ENCODE data around the gene SNAP47. TPM values are rescaled to one million over a fixed set of nuclear protein-coding genes. Genes with fewer than 3 reads are reported as not detected.
A peak's percentile ranks its signal among the peaks of the same experiment; 100 is the strongest.

The SNAP47 gene
- total RNA-seq, 1 donor = 51.4 TPM

DNA sequence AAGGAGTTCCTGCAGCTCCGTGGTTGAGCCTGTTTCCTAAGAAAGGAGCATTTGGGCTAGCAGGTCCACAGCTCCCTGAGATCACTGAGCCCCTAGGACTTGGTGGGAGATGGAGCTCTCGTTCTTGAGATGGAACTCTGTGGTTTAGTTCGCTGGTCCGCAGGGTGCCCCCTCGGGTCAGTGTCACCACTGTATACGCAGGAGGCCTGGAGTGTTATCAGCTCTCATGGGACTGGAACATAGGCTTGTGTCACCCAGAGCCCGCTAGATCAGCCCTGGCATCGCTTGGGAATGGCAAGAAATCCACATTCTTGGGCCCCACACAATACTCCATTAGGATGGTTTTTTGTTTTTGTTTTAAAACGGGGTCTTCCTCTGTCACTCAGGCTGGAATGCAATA is 3.6 kb downstream of the SNAP47 start:
- no peak overlapping the region for H3K27ac ChIP-seq (ENCODE audit: low read depth, low read length)
- no peak overlapping the region for H3K4me2 ChIP-seq (ENCODE audit: insufficient read depth, low read length)
- DNase-seq (ENCODE audit: insufficient read length, low spot score, missing footprints) = no peak
- peaks cover 92% of the 10 kb centered on the region for H3K79me2 ChIP-seq (ENCODE audit: insufficient read depth, low read length)
- H3K27me3 ChIP-seq (ENCODE audit: insufficient read depth, low read length) = no peaks in the 10 kb centered on the region
- H2AFZ ChIP-seq (ENCODE audit: low read length) = no peak overlapping the region
- no peaks in the 10 kb centered on the region for H3K9me3 ChIP-seq (ENCODE audit: low read depth, low read length)
- peaks cover 12% of the 10 kb centered on the region for H3K4me1 ChIP-seq (ENCODE audit: insufficient read depth, low read length)
- H3K4me3 ChIP-seq (ENCODE audit: insufficient read depth, low read length) = no peak overlapping the region
- TF ChIP-seq, protein P1, sequence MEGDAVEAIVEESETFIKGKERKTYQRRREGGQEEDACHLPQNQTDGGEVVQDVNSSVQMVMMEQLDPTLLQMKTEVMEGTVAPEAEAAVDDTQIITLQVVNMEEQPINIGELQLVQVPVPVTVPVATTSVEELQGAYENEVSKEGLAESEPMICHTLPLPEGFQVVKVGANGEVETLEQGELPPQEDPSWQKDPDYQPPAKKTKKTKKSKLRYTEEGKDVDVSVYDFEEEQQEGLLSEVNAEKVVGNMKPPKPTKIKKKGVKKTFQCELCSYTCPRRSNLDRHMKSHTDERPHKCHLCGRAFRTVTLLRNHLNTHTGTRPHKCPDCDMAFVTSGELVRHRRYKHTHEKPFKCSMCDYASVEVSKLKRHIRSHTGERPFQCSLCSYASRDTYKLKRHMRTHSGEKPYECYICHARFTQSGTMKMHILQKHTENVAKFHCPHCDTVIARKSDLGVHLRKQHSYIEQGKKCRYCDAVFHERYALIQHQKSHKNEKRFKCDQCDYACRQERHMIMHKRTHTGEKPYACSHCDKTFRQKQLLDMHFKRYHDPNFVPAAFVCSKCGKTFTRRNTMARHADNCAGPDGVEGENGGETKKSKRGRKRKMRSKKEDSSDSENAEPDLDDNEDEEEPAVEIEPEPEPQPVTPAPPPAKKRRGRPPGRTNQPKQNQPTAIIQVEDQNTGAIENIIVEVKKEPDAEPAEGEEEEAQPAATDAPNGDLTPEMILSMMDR (IDR thresholded peaks at IDR 0.05; ENCODE audit: extremely low read depth, low read depth, low read length) = no peak
- no peaks in the 10 kb centered on the region for H3K36me3 ChIP-seq (ENCODE audit: insufficient read depth, low read length)
- H4K20me1 ChIP-seq (ENCODE audit: insufficient read depth, low read length) = peaks cover 53% of the 10 kb centered on the region

DNA sequence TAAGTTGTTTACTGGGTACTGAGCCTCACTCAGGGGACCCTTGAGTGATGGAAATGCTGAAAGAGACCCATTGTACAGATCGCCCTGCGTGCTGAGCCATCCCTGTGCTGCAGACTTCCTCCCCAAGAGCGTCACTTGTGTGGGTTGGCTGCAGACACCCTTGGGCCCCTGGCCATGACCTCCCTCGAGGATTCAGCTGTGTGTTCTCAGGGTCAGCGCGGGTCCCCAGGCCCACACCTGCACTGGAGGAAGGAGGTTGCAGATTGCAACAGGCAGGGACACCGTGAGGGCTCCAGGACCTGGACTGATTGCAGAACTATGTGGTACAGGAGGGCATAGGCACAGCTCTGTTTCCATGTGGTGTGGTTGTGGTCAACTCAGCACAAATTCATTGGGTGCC is 4.4 kb downstream of the SNAP47 start:
- no peaks in the 10 kb centered on the region for H3K9me3 ChIP-seq (ENCODE audit: low read depth, low read length)
- no peak overlapping the region for H3K4me3 ChIP-seq (ENCODE audit: insufficient read depth, low read length)
- H3K4me2 ChIP-seq (ENCODE audit: insufficient read depth, low read length) = no peak overlapping the region
- H3K36me3 ChIP-seq (ENCODE audit: insufficient read depth, low read length) = no peaks in the 10 kb centered on the region
- peak; percentile 41 for DNase-seq (ENCODE audit: insufficient read length, low spot score, missing footprints)
- no peak overlapping the region for H3K27ac ChIP-seq (ENCODE audit: low read depth, low read length)
- H3K79me2 ChIP-seq (ENCODE audit: insufficient read depth, low read length) = peaks cover 92% of the 10 kb centered on the region
- no peak overlapping the region for H2AFZ ChIP-seq (ENCODE audit: low read length)
- H3K4me1 ChIP-seq (ENCODE audit: insufficient read depth, low read length) = peaks cover 6% of the 10 kb centered on the region
- TF ChIP-seq, protein P1 (IDR thresholded peaks at IDR 0.05; ENCODE audit: extremely low read depth, low read depth, low read length) = no peak
- peaks cover 52% of the 10 kb centered on the region for H4K20me1 ChIP-seq (ENCODE audit: insufficient read depth, low read length)
- H3K27me3 ChIP-seq (ENCODE audit: insufficient read depth, low read length) = no peaks in the 10 kb centered on the region

DNA sequence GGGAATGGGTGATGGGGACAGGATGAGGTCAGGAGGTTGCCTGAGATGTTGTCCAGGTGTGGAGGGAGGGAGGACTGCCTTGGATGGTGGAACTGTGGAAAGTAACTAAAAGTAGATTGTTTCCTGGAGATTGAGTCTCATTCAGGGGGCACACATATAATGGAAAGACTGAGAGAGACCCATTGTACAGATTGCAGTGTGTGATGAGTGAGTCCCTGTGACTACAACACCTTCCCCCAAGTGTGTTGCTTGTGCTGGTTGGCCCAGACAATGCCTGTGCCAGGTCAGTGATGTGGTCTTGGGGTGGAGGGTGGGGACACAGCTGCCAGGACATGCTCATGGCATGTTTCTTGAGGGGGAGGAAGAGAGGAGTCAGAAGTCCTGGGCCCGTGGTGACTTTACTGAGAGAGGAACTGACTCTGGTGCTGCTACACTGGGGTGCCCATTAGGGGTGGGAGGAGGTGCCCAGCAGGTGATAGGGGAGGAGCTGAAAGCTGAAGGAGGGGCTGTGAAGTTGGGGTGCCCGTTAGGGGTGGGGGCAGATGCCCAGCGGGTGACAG is 5.2 kb downstream of the SNAP47 start:
- Histone ChIP-seq H3K27ac (ENCODE audit: low read depth, low read length) (no peak overlapping the region), H2AFZ (ENCODE audit: low read length) (no peak overlapping the region), H3K79me2 (ENCODE audit: insufficient read depth, low read length) (peaks cover 91% of the 10 kb centered on the region), H3K4me3 (ENCODE audit: insufficient read depth, low read length) (no peak overlapping the region), H3K36me3 (ENCODE audit: insufficient read depth, low read length) (no peaks in the 10 kb centered on the region), H4K20me1 (ENCODE audit: insufficient read depth, low read length) (peaks cover 60% of the 10 kb centered on the region), H3K4me1 (ENCODE audit: insufficient read depth, low read length) (peaks cover 6% of the 10 kb centered on the region), H3K4me2 (ENCODE audit: insufficient read depth, low read length) (no peak overlapping the region), H3K9me3 (ENCODE audit: low read depth, low read length) (no peaks in the 10 kb centered on the region), H3K27me3 (ENCODE audit: insufficient read depth, low read length) (no peaks in the 10 kb centered on the region)
- TF ChIP-seq, protein P1 (IDR thresholded peaks at IDR 0.05; ENCODE audit: extremely low read depth, low read depth, low read length) = no peak
- peak; percentile 62 for DNase-seq (ENCODE audit: insufficient read length, low spot score, missing footprints)

DNA sequence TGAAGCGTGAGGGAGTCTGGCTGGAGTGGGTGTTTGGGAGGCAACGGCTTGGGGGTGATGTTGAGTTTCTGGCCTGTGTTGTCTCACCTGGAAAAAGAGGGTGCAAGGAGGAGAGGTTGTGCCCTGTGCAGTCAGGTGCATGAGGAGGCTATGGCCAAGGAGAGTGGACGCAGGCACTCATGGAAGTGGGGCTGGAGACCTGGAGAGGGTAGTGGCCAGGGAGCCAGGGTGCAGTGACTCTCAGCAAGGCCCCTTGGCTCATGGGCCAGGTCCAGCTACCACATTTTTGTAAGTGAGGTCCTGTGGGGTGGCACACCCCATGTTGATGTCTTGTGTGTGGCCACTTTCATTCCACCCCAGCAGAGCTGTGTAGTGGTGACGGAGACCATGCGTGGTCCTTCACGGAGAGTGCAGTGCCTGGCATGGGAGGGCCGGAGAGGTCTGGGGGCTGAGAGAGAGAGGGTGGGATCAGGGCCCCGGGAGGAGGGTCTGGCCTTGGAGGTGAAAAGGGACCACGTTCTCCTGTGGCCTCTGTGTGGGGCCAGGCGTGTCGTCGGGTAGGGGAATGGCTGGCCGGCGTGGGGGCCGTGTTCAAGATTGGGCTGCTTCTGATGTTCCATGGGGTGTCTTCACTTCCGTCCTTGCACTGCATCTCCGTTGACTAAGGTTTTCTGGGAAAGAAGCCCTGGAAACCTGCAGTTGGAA is 6.1 kb downstream of the SNAP47 start:
- H3K4me2 ChIP-seq (ENCODE audit: insufficient read depth, low read length) = no peak overlapping the region
- no peaks in the 10 kb centered on the region for H3K36me3 ChIP-seq (ENCODE audit: insufficient read depth, low read length)
- H3K4me1 ChIP-seq (ENCODE audit: insufficient read depth, low read length) = peaks cover under 1% of the 10 kb centered on the region

More for the DNA sequence above, 6.1 kb downstream of the SNAP47 start:
- Histone ChIP-seq H3K4me3 (ENCODE audit: insufficient read depth, low read length) (no peak overlapping the region), H4K20me1 (ENCODE audit: insufficient read depth, low read length) (peaks cover 64% of the 10 kb centered on the region), H2AFZ (ENCODE audit: low read length) (no peak overlapping the region), H3K27ac (ENCODE audit: low read depth, low read length) (no peak overlapping the region), H3K27me3 (ENCODE audit: insufficient read depth, low read length) (no peaks in the 10 kb centered on the region), H3K9me3 (ENCODE audit: low read depth, low read length) (no peaks in the 10 kb centered on the region), H3K79me2 (ENCODE audit: insufficient read depth, low read length) (peaks cover 91% of the 10 kb centered on the region)
- TF ChIP-seq, protein P1 (IDR thresholded peaks at IDR 0.05; ENCODE audit: extremely low read depth, low read depth, low read length) = no peak
- DNase-seq (ENCODE audit: insufficient read length, low spot score, missing footprints) = peak; percentile 70

Measured in osteoblast (primary cell).